GM18499 (cell line): ENCODE measurements around the gene CHRNB1.
"Not testable (repeated sequence)": the region's sequence is repeated elsewhere in the genome, so short reads cannot be mapped to it uniquely, and the experiment has no call there.

ENCODE experiments used
- ATAC-seq: cut with Tn5 transposase; IDR thresholded peaks from one replicate; pipeline ENCODE4 v1.9.1; 2021; ENCODE audit warnings: moderate number of reproducible peaks; ENCODE audit not compliant: insufficient read depth, unreplicated experiment

CHRNB1 gene

GRCh38 chr17:7481275-7481674, 36.4 kb downstream of the CHRNB1 start, which contains the start of gene SLC35G6:
SLC35G6 (plus strand) TSS chr17:7481446; CDS start chr17:7481517, 71 bp downstream.
- ATAC-seq = not testable (repeated sequence)

GRCh38 chr17:7481842-7482741, 37.2 kb downstream of the CHRNB1 start:
- ATAC-seq = not testable (repeated sequence)

GRCh38 chr17:7482742-7483088, 37.9 kb downstream of the CHRNB1 start:
- ATAC-seq = not testable (repeated sequence)

- no peak for ATAC-seq
Observed at GRCh38 chr17:7483255-7484066, 38.6 kb downstream of the CHRNB1 start.

- ATAC-seq = peak; percentile 41
Observed at GRCh38 chr17:7484067-7484918, 39.4 kb downstream of the CHRNB1 start, which contains the start of gene POLR2A. POLR2A (plus strand) TSS chr17:7484366.

- no peak for ATAC-seq
Observed at GRCh38 chr17:7484919-7485377, 40.1 kb downstream of the CHRNB1 start.

GRCh38 chr17:7486181-7486580, 41.3 kb downstream of the CHRNB1 start:
- no peak for ATAC-seq

- ATAC-seq = no peak
Observed at GRCh38 chr17:7490144-7490543, 45.3 kb downstream of the CHRNB1 start.

GRCh38 chr17:7491583-7491982, 46.7 kb downstream of the CHRNB1 start:
- no peak for ATAC-seq

GRCh38 chr17:7493941-7494340, 49.1 kb downstream of the CHRNB1 start:
- ATAC-seq = no peak

GRCh38 chr17:7495906-7496434, 51.1 kb downstream of the CHRNB1 start:
- no peak for ATAC-seq

- ATAC-seq = no peak
Observed at GRCh38 chr17:7496470-7497183, 51.8 kb downstream of the CHRNB1 start.

- ATAC-seq = no peak
Observed at GRCh38 chr17:7497228-7497627, 52.4 kb downstream of the CHRNB1 start.

GRCh38 chr17:7497636-7498035, 52.8 kb downstream of the CHRNB1 start:
- no peak for ATAC-seq

GRCh38 chr17:7499161-7499560, 54.3 kb downstream of the CHRNB1 start:
- ATAC-seq = no peak

GRCh38 chr17:7501729-7502128, 56.9 kb downstream of the CHRNB1 start:
- no peak for ATAC-seq

GRCh38 chr17:7502171-7502847, 57.4 kb downstream of the CHRNB1 start:
- ATAC-seq = no peak

GRCh38 chr17:7502987-7503386, 58.1 kb downstream of the CHRNB1 start:
- no peak for ATAC-seq

GRCh38 chr17:7503521-7503920, 58.7 kb downstream of the CHRNB1 start:
- no peak for ATAC-seq
